ENCODE measurements around the gene HTR3E. TPM values are rescaled to one million over a fixed set of nuclear protein-coding genes. Genes with fewer than 3 reads are reported as not detected.
"Not testable (repeated sequence)": the region's sequence is repeated elsewhere in the genome, so short reads cannot be mapped to it uniquely, and the experiment has no call there.

Gene HTR3E, protein sequence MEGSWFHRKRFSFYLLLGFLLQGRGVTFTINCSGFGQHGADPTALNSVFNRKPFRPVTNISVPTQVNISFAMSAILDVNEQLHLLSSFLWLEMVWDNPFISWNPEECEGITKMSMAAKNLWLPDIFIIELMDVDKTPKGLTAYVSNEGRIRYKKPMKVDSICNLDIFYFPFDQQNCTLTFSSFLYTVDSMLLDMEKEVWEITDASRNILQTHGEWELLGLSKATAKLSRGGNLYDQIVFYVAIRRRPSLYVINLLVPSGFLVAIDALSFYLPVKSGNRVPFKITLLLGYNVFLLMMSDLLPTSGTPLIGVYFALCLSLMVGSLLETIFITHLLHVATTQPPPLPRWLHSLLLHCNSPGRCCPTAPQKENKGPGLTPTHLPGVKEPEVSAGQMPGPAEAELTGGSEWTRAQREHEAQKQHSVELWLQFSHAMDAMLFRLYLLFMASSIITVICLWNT
- not detected for total RNA-seq
- long read RNA-seq, donor 1 = 0 reads
- long read RNA-seq, donor 2 = 0 reads

DNA sequence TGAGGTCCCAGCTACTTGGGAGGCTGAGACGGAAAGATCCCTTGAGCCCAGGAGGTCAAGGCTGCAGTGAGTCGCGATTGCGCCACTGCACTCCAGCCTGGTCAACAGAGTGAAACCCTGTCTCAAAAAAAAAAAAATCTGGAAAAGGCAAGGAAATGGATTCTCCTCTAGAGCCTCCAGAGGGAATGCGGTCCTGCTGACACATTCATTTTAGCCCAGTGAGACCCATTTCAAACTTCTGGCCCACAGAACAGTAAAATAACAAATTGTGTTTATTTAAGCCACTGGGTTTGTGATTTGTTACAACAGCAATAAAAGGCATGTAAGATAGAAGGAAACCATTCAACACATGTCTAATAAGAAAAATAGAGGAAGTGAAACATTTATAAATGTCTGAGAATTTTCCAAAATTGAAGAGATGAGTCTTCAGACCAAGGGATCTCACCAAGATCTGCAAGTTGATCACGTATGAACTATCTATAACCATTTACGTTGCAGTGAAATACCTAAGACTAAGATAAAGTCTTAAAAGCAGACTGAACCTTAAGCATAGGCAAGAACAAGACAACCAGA, at the start of gene HTR3E:
TSS of gene HTR3E (plus strand) at position 254 of the 573 bp plus-strand sequence. CDS start 466 bp downstream, outside the sequence.
- intact Hi-C loops (cut with DNase I) = no loop called here
- DNase-seq (ENCODE audit: low spot score) = no peak

DNA sequence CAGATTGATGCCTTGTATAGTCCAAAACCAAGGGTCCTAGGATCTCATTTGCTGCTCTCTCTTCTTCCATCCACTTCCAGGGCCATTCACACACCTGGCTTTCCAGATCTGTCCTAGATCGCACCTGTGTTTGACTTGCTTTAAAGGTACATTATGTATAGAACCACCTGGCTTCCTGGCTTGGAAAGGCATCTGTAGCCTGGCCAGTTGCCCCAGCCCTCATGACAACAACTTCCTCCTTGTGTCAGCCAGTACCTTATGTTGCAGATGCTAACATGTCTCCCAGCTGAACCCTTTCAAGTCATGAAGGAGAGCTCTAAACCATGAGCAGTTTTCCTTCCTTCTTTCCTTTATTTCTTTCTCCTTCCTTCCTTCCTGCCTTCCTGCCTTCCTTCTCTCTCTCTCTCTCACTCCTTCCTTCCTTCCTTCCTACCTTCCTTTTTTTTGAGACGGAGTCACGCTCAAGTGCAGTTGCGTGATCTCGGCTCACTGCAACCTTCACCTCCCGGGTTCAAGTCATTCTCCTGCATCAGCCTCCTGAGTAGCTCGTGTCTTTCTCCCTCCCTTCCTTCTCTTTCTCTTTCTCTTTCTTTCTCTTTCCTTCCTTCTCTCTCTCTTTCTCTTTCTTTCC, 46.5 kb upstream of the HTR3E start:
- intact Hi-C loops (cut with DNase I) = no loop called here
- DNase-seq (ENCODE audit: low spot score) = no peak

DNA sequence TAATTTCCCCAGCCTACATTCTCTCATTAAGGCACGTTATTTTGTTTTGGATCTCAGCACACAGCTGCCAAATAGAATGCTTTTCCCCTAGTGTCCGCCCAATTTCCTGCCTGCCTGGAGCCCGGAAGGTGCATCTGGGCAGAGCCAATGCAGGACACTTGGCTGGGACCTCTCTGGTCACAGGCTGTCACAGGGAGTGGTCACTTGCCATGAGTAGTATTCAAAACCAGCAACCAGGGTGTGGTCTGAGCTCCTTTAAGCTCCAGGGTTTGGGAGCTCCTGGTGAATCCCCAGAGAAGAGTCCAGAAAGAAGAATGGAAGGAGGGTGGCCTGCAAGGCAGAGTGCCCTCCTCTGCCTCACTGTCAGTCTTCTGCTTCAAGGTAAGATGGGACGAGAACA, 44.1 kb upstream of the HTR3E start, which contains the start of gene HTR3C:
TSS of gene HTR3C (plus strand) at position 281 of the 400 bp plus-strand sequence. CDS start at position 315, 34 bp downstream.
- intact Hi-C loops (cut with DNase I) = no loop called here

DNA sequence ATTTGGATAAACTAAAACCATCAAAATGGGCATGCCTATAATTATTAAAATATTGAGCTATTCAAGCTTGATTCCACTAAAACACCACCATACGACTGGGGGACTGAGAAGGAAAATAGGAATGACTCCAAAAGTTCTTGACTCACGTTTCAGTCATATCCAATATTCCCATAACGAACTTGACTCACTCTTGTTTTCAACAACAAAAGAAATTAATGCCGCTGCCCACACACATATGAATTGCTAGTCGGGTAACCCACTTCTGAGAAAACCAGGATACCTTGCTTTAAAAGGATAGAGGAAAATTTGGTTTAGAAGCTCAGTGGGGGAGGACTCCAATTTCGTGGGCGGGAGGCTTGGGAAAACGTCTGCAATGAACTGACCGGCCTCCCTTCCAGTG, 38.8 kb upstream of the HTR3E start:
- intact Hi-C loops (cut with DNase I) = no loop called here
- no peak for DNase-seq (ENCODE audit: low spot score)

More for the DNA sequence above, 44.1 kb upstream of the HTR3E start, which contains the start of gene HTR3C:
- no peak for DNase-seq (ENCODE audit: low spot score)

DNA sequence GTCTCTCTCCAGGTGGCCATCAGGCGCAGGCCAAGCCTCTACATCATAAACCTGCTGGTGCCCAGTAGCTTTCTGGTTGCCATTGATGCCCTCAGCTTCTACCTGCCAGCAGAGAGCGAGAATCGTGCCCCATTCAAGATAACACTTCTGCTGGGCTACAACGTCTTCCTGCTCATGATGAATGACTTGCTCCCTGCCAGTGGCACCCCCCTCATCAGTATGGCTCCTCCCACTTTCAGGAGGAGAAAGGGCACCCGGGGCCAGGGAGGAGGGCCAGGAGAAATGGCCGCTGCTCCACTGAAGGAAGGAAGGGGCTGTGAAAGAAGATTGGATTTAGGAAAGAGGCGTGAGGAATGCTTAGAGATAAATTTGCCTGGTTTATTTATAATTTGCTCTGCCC, 37.4 kb upstream of the HTR3E start:
- DNase-seq (ENCODE audit: low spot score) = no peak
- intact Hi-C loops (cut with DNase I) = no loop called here

DNA sequence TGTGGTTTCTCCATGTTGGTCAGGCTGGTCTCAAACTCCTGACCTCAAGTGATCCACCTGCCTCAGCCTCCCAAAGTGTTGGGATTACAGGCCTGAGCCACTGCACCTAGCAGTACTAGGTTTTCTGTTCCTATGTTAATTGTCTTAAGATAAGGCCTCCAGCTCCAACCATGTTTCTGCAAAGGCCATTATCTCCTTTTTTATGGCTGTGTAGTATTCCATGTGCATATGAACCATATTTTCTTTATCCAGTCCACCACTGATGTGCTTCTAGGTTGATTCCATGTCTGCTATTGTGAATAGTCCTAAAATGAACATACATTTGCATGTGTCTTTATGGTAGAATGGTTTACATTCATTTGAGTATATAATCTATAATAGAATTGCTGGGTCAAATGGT, 34.2 kb upstream of the HTR3E start:
- no peak for DNase-seq (ENCODE audit: low spot score)
- intact Hi-C loops (cut with DNase I) = no loop called here

DNA sequence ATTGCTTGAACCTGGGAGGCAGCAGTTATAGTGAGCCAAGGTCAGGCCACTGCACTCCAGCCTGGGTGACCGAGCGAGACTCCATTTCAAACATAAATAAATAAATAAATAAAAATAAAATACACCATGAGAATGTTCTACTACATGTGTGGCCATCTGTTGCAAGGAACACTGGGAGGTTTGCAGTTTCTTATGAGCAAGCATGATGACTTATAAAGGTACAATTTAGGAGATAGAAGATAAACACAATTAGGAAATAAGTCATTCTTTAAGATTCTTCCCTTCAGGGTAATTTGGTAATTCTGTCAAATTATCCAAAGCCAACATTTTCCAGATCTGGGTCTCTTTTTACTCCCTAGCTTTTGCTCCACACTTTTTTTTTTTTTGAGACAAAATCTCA, 30.7 kb upstream of the HTR3E start:
- intact Hi-C loops (cut with DNase I) = no loop called here
- no peak for DNase-seq (ENCODE audit: low spot score)

DNA sequence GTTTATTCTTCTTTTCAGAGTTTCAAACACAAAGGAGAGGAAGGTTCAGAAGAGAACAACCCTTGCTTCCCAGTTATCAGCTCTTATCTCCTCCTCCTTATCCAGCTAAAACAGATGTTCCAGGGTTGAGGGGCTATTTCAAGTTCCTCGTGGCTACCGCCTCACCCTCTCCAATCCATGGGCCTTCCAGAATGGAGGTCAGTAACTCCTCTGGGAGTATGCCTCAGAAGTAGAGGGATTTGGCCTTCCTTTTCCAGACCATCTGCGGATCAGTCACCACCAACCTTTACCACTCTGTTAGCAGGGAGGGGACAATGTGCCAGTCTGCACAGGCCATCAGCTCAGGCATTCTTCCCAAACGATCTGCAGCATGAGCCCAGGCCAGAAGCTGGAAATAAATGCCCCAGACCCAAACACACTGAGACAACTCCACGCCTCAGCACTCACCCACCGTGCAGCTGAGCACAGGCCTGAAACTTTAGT, 29.2 kb upstream of the HTR3E start:
- DNase-seq (ENCODE audit: low spot score) = no peak
- intact Hi-C loops (cut with DNase I) = no loop called here

DNA sequence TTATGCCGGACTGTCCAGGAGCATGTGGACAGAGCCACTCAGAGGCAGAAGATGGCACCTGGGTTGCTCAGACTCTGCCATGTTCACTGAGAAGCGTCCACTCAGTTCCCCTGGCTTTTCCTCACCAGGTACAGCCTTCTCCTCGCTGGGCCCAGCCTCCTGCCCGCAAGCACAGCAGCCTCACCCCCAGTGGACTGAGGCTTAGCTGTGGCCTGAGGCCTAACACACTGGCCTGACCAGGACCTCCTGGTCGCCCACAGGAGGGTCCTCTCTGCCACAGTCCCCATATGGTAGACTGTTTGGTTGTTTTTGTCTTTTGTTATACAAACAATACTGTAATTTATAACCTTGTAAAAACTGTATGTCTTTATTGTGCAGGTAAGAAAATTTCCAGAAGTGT, 28.5 kb upstream of the HTR3E start:
- DNase-seq (ENCODE audit: low spot score) = no peak
- intact Hi-C loops (cut with DNase I) = no loop called here

DNA sequence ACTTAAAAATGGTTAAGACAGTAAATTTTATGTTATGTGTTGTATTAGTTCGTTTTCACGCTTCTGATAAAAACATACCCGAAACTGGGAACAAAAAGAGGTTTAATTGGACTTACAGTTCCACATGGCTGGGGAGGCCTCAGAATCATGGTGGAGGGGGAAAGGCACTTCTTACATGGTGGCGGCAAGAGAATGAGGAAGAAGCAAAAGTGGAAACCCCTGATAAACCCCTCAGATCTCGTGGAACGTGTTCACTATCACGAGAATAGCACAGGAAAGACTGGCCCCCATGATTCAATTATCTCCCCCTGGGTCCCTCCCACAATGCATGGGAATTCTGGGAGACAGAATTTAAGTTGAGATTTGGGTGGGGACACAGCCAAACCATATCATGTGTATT, 25.7 kb upstream of the HTR3E start:
- intact Hi-C loops (cut with DNase I); DNase-seq (ENCODE audit: low spot score): not testable (repeated sequence)

DNA sequence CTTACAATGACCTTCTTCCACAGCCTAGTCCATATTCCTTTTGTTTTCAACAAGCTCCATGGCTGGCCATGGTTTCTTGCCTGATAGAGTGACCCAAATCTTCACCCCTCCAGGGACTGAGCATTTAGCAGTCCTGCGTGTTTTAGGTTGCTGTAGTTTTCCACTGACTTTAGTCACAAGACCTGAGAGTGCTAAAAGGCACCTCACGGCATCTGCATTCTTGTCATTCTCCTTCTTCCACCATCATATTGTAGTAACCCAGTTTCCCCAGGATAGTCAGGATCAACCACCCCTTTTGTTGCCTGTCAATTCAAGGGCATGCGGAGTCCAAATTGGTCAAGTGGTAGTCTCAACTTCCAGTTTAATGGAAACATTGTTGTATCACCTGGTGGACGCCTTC, 23.2 kb upstream of the HTR3E start:
- DNase-seq (ENCODE audit: low spot score) = no peak
- intact Hi-C loops (cut with DNase I) = no loop called here

DNA sequence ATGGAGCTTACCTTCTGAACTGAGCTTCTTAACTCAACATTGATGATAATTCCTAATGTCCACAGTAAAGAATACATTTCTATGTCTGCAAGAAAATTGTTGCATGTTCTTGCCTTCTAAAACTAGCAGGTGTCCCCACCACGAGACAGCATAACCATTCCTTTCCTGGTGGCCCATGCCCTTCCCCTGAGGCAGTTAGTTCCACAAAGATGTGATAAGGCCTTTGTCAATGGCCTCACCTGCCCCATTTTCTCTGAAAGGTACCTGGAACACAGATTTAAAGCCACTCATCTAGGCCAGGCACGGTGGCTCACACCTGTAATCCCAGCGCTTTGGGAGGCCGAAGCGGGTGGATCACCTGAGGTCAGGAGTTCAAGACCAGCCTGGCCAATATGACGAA, 21.0 kb upstream of the HTR3E start:
- no peak for DNase-seq (ENCODE audit: low spot score)
- intact Hi-C loops (cut with DNase I) = no loop called here

DNA sequence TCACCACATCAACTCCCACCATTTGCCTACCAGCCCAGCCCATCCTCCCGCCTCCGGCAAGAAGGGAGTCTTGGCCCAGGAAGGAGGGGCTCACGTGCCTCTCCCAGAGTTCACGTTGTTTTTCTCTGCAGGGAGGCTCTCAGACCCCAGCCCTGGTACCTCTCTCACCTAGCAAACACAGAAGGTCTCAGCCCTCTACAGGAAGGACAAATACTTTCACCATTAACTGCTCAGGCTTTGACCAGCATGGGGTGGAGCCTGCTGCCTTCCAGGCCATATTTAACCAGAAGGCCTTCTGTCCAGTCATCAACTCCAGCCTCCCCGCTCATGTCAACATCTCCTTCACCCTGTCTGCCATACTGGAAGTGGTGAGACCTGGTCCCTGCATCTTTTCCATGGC, 19.0 kb upstream of the HTR3E start:
- no peak for DNase-seq (ENCODE audit: low spot score)
- intact Hi-C loops (cut with DNase I) = no loop called here

DNA sequence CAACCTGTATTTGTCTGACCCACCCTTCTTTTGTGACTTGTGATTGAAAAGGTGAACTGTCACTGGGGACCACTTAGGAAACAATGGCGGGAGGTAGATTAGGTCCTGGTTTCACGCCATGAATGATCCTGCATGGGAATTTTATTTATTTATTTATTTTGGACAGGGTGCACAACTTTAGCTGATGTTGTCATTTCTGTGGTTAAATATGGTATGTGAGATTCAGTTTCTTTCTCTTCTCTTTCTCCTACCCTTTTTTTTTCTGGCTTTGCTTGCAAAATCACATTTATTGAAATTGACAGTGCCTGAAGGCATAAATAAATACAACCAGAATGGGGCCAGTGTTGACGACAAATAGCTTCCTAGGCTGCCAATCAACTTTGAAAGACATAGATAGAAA, 18.0 kb upstream of the HTR3E start:
- DNase-seq (ENCODE audit: low spot score) = no peak
- intact Hi-C loops (cut with DNase I) = no loop called here

DNA sequence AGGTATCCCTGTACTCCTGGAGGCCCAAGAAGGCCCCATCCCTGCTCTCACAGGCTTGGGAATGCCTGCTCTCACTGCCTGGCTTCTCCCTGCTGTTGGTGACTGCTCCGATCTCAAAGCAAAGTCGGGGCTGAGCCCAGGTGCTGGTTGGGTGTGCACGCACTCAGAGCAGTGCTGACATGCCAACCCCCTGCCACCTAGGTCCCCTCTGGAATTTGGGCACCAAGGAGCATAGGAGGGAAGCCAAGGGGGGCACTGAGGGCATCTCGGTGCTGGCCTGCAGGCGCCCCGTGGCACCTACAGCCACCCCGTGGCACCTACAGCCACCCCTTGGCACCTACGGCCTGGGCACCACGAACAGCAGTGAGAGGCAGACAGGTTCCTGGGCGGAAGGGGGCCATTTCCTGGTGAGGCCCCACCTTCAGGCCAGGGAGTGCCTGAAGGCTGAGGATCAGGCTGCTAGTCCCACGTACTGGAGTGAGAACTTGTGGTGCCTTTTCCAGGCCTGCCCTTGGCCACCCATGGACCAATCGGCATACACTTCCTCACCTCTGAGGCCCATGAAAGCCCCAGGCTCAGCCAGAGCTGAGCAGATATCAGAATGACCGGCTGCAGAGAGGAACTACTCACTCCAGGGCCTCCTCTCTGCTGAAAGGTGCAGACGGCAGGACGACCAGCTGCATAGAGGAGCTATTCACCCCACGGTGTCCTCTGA, 15.6 kb upstream of the HTR3E start:
- DNase-seq (ENCODE audit: low spot score) = no peak
- intact Hi-C loops (cut with DNase I) = no loop called here

DNA sequence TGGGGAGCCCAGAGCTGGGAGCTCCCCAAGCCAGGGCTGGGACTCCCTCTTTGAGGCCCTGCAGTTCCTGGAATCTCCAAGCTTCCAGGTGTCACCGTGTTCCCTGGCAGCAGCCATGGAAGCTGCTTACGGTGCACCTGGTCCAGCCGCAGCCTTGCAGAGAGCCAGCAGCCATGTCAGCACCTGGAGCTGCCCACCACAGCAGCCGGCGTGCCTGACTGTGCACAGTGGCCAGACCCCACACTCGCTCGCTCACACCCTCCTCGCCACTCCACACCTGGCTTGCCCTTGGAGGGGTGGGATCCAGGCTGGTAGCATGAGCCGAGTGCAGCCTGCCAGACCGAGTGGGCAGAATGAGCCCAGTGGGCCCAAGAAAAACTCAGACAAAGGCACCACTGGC, 14.8 kb upstream of the HTR3E start:
- intact Hi-C loops (cut with DNase I) = no loop called here
- DNase-seq (ENCODE audit: low spot score) = no peak

DNA sequence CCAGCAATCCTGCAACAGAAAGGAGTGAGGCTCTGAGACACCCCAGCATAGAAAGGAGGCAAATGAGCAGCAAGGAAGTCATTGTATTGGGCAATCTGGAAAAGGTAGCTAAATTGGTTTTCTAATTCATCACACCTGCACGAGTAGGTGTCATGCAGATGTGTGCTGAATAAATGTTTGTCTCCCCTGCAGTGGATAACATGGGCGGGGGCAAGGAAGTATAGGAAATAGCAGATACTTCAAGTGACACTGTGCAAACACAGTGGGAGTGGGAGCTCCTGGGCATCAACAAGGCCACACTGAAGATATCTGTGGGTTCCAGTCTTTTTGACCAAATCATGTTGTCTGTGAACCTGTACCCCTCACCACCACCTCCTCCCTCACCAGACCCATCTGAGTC, 14.4 kb upstream of the HTR3E start:
- intact Hi-C loops (cut with DNase I) = no loop called here

DNA sequence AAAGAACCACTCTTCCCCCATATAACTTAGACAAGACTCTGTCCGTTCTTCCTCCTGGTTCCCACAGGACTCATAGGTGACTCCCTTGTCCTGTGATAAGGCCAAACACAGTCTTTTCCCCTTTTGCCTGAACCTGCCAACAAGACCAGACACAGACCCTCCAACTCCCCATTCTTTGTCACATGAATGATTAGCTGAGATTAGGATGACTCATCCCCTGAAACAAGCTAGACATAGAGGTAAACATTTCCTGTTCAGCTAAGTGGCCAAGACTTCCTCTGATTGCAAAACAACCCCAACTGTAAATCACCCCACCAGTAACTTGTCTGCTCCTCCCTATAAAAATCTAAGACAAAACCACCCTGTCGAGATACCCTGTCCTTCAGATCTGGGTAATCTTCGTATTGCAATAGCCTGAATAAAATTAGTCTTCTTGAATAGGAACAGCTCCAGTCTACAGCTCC, 11.4 kb upstream of the HTR3E start:
- intact Hi-C loops (cut with DNase I) = no loop called here
- no peak for DNase-seq (ENCODE audit: low spot score)

More for the DNA sequence above, 14.4 kb upstream of the HTR3E start:
- no peak for DNase-seq (ENCODE audit: low spot score)

DNA sequence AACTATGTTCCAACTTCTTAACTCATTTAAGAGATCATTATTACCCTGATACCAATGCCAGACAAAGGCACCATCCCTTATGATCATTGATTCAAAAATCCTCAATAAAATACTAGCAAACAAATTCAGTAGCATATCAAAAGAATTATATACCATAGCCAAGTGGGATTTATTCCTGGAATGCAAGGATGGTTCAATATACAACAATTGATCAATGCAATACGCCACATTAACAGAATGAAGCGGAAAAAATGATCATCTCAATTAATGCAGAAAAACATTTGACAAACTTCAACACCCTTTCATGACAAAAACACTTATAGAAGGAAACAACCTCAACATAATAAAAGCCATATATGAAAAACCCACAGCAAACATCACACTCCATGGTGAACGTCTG, 4.7 kb upstream of the HTR3E start:
- intact Hi-C loops (cut with DNase I) = no loop called here
- DNase-seq (ENCODE audit: low spot score) = no peak

DNA sequence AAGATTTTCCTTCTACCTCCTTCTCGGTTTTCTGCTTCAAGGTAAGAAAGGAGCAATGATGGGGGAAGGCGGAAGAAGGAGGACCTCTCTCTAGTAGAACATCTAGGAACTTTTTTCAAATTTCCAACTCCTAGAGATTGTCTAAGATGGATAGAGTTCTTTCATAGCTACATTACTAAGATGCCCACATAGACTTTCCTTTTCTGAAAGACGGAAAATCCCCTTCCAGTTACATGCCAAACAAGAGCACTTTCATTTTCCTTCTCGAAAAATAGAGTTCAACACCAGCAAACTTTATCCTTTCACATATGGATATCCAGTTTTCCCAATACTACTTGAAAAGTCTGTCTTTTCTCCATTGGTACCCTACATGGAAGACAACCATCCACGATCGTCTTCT, 692 bp downstream of the HTR3E start:
- no peak for DNase-seq (ENCODE audit: low spot score)
- intact Hi-C loops (cut with DNase I) = no loop called here

Measured in posterior vena cava (tissue), 2 donors.